ENCODE measurements around the gene EMP2.

The EMP2 gene

DNA sequence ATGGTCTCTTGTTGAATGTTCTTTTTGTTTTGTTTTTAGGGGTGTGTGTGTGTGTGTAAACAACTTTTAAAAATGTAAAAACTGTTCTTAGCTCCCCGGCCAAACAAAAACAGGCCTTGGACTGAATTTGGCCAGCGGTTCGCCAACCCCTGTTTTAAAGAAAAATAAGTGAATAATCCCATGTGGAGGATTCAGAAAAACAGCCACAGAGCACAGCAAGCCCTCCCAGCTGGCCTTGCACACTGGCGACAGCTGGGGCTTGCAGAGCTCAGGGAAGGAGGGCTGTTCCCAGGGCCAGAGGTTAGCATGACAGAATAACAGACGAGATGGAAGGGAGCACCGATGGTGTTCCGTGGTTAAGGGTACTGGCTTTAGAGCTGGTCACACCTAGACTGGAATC, 39.0 kb downstream of the EMP2 start:
- Histone ChIP-seq H3K27me3 (ENCODE audit: insufficient read depth, poor library complexity, severe bottlenecking) (no peaks in the 10 kb centered on the region), H3K4me1 (ENCODE audit: insufficient read depth, poor library complexity, severe bottlenecking) (no peaks in the 10 kb centered on the region), H3K9me3 (ENCODE audit: severe bottlenecking) (no peaks in the 10 kb centered on the region), H3K36me3 (ENCODE audit: low read depth) (peaks cover 73% of the 10 kb centered on the region), H3K4me3 (ENCODE audit: severe bottlenecking) (no peak overlapping the region), H3K27ac (ENCODE audit: poor library complexity, severe bottlenecking) (no peak overlapping the region)
- DNase-seq (ENCODE audit: low spot score), result no peak
- no peak for ATAC-seq (ENCODE audit: low read depth)
- TF ChIP-seq, protein P1, sequence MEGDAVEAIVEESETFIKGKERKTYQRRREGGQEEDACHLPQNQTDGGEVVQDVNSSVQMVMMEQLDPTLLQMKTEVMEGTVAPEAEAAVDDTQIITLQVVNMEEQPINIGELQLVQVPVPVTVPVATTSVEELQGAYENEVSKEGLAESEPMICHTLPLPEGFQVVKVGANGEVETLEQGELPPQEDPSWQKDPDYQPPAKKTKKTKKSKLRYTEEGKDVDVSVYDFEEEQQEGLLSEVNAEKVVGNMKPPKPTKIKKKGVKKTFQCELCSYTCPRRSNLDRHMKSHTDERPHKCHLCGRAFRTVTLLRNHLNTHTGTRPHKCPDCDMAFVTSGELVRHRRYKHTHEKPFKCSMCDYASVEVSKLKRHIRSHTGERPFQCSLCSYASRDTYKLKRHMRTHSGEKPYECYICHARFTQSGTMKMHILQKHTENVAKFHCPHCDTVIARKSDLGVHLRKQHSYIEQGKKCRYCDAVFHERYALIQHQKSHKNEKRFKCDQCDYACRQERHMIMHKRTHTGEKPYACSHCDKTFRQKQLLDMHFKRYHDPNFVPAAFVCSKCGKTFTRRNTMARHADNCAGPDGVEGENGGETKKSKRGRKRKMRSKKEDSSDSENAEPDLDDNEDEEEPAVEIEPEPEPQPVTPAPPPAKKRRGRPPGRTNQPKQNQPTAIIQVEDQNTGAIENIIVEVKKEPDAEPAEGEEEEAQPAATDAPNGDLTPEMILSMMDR (IDR thresholded peaks at IDR 0.05; ENCODE audit: poor library complexity, severe bottlenecking), result no peak

- DNase-seq (ENCODE audit: low spot score) (no peak), ATAC-seq (ENCODE audit: low read depth) (no peak)
- Histone ChIP-seq H3K27ac (ENCODE audit: poor library complexity, severe bottlenecking) (no peak overlapping the region), H3K4me3 (ENCODE audit: severe bottlenecking) (no peak overlapping the region), H3K9me3 (ENCODE audit: severe bottlenecking) (no peaks in the 10 kb centered on the region), H3K36me3 (ENCODE audit: low read depth) (peaks cover 72% of the 10 kb centered on the region), H3K27me3 (ENCODE audit: insufficient read depth, poor library complexity, severe bottlenecking) (no peaks in the 10 kb centered on the region), H3K4me1 (ENCODE audit: insufficient read depth, poor library complexity, severe bottlenecking) (no peaks in the 10 kb centered on the region)
- TF ChIP-seq, protein P1 (IDR thresholded peaks at IDR 0.05; ENCODE audit: poor library complexity, severe bottlenecking), result no peak
Observed at GRCh38 chr16:10539793-10540192, 40.6 kb downstream of the EMP2 start.

DNA sequence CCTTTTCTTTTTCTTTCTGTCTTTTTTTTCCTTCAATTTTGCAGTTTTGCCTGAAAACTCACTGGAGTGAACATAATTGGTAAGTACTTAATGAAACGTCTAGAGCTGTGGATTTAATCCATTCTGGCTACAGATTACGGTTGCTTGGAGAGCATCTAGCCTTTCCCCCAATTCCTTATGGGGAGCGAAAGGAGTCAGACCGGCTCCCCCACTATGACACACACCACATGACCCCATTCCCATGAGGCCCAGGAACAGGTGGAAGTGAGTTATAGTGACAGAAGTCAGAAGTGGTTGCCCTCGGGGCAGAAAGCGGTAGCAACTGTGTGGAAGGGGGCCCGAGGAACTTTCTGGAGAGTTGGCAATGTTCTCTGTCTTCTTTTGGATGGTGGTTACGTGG, 41.2 kb downstream of the EMP2 start:
- no peak for DNase-seq (ENCODE audit: low spot score)
- TF ChIP-seq, protein P1 (IDR thresholded peaks at IDR 0.05; ENCODE audit: poor library complexity, severe bottlenecking), result no peak
- no peaks in the 10 kb centered on the region for H3K4me1 ChIP-seq (ENCODE audit: insufficient read depth, poor library complexity, severe bottlenecking)
- H3K4me3 ChIP-seq (ENCODE audit: severe bottlenecking), result no peak overlapping the region
- no peak for ATAC-seq (ENCODE audit: low read depth)
- peaks cover 69% of the 10 kb centered on the region for H3K36me3 ChIP-seq (ENCODE audit: low read depth)
- no peaks in the 10 kb centered on the region for H3K27me3 ChIP-seq (ENCODE audit: insufficient read depth, poor library complexity, severe bottlenecking)
- H3K27ac ChIP-seq (ENCODE audit: poor library complexity, severe bottlenecking), result no peak overlapping the region
- H3K9me3 ChIP-seq (ENCODE audit: severe bottlenecking), result no peaks in the 10 kb centered on the region

DNA sequence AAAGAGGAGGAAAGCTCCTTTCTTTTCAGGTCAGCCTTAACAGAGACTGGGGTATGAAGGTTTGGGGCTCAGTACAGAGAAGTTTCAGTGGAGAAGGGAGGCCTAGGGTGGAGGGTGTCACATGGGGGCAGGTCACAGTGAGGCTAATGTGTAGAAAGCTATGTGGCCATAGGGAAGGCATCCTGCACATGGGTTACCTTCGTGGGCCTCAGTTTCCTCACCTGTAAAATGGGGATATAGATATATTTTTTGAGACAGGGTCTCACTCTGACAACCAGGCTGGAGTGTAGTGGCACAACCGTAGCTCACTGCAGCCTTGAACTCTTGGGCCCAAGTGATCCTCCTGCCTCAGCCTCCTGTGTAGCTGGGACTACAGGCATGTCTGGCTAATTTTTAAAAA, 41.8 kb downstream of the EMP2 start:
- DNase-seq (ENCODE audit: low spot score) (no peak), ATAC-seq (ENCODE audit: low read depth) (no peak)
- Histone ChIP-seq H3K36me3 (ENCODE audit: low read depth) (peaks cover 72% of the 10 kb centered on the region), H3K4me3 (ENCODE audit: severe bottlenecking) (no peak overlapping the region), H3K27ac (ENCODE audit: poor library complexity, severe bottlenecking) (no peak overlapping the region), H3K4me1 (ENCODE audit: insufficient read depth, poor library complexity, severe bottlenecking) (peaks cover 6% of the 10 kb centered on the region), H3K9me3 (ENCODE audit: severe bottlenecking) (no peaks in the 10 kb centered on the region), H3K27me3 (ENCODE audit: insufficient read depth, poor library complexity, severe bottlenecking) (no peaks in the 10 kb centered on the region)
- TF ChIP-seq, protein P1 (IDR thresholded peaks at IDR 0.05; ENCODE audit: poor library complexity, severe bottlenecking), result no peak

- no peak for DNase-seq (ENCODE audit: low spot score)
- Histone ChIP-seq H3K36me3 (ENCODE audit: low read depth) (peaks cover 71% of the 10 kb centered on the region), H3K27me3 (ENCODE audit: insufficient read depth, poor library complexity, severe bottlenecking) (no peaks in the 10 kb centered on the region), H3K27ac (ENCODE audit: poor library complexity, severe bottlenecking) (no peak overlapping the region), H3K4me3 (ENCODE audit: severe bottlenecking) (no peak overlapping the region), H3K9me3 (ENCODE audit: severe bottlenecking) (no peaks in the 10 kb centered on the region), H3K4me1 (ENCODE audit: insufficient read depth, poor library complexity, severe bottlenecking) (peaks cover 7% of the 10 kb centered on the region)
- TF ChIP-seq, protein P1 (IDR thresholded peaks at IDR 0.05; ENCODE audit: poor library complexity, severe bottlenecking), result no peak
- ATAC-seq (ENCODE audit: low read depth), result no peak
Observed at GRCh38 chr16:10537946-10538345, 42.5 kb downstream of the EMP2 start.
